ENCODE data around the gene OTULINL. TPM values are rescaled to one million over a fixed set of nuclear protein-coding genes. Genes with fewer than 3 reads are reported as not detected.

Gene OTULINL
- total RNA-seq, 3 donors from 2014 or later (not counting 1 experiment from before 2014, with no cell fraction given): 33.0 to 67.4 (median 51.8) TPM

- DNase-seq (no peak), ATAC-seq (no peak)
- whole genome bisulfite sequencing (ENCODE audit: insufficient coverage): 86% methylated on average over 2 of the region's 3 CpGs
- peaks cover 11% of the 10 kb centered on the region for H3K4me1 ChIP-seq (ENCODE audit: control insufficient read depth, insufficient read depth, low read length)
- Mint-ChIP-seq H3K4me1 (peaks cover 15 to 18% of the 10 kb centered on the region in 2 donors), H3K4me3 (no peak overlapping the region), H3K27me3 (ENCODE audit: low read depth in 2 of 2) (no peaks in the 10 kb centered on the region), H3K36me3 (no peaks in the 10 kb centered on the region), H3K27ac (no peak overlapping the region), H3K9me3 (no peaks in the 10 kb centered on the region)
- intact Hi-C loops (cut with micrococcal nuclease): loop anchor here (10.0 kb wide), 2 partner anchors 155 to 405 kb away; no protein-coding TSS in a partner anchor
- H3K36me3 ChIP-seq (ENCODE audit: control insufficient read depth, insufficient read depth, low read length): no peaks in the 10 kb centered on the region
- no peak overlapping the region for H3K27ac ChIP-seq (ENCODE audit: low read length)
- H3K27me3 ChIP-seq (ENCODE audit: control insufficient read depth, insufficient read depth, low read length): no peaks in the 10 kb centered on the region
- TF ChIP-seq CTCF (IDR thresholded peaks at IDR 0.05): no peak
- H3K4me3 ChIP-seq (ENCODE audit: low read length): no peak overlapping the region
- H3K9me3 ChIP-seq (ENCODE audit: control insufficient read depth, insufficient read depth, low read length): no peaks in the 10 kb centered on the region
Measured at GRCh38 chr5:14659821-14660607, 78.4 kb downstream of the OTULINL start.

GRCh38 chr5:14660833-14661232, 79.2 kb downstream of the OTULINL start:
- no peak overlapping the region for H3K4me3 ChIP-seq (ENCODE audit: low read length)
- H3K9me3 ChIP-seq (ENCODE audit: control insufficient read depth, insufficient read depth, low read length): no peaks in the 10 kb centered on the region
- no peaks in the 10 kb centered on the region for H3K9me3 Mint-ChIP-seq
- no peaks in the 10 kb centered on the region for H3K27me3 ChIP-seq (ENCODE audit: control insufficient read depth, insufficient read depth, low read length)
- peaks cover 18% of the 10 kb centered on the region for H3K4me1 ChIP-seq (ENCODE audit: control insufficient read depth, insufficient read depth, low read length)
- WGBS (ENCODE audit: insufficient coverage): 89% methylated on average over 2 of the region's 2 CpGs
- no peak overlapping the region for H3K27ac ChIP-seq (ENCODE audit: low read length)
- H3K4me3 Mint-ChIP-seq: no peak overlapping the region
- H3K36me3 Mint-ChIP-seq: no peaks in the 10 kb centered on the region
- peaks cover 23 to 26% of the 10 kb centered on the region in 2 donors for H3K4me1 Mint-ChIP-seq
- DNase-seq (no peak), ATAC-seq (no peak)
- intact Hi-C loops (cut with micrococcal nuclease): loop anchor here (10.0 kb wide), 2 partner anchors 154 to 406 kb away; no protein-coding TSS in a partner anchor
- H3K27ac Mint-ChIP-seq: peak overlapping the region in 1 of 2 donors; percentile 7
- no peak for TF ChIP-seq CTCF (IDR thresholded peaks at IDR 0.05)
- no peaks in the 10 kb centered on the region for H3K27me3 Mint-ChIP-seq (ENCODE audit: low read depth in 2 of 2)
- H3K36me3 ChIP-seq (ENCODE audit: control insufficient read depth, insufficient read depth, low read length): no peaks in the 10 kb centered on the region

Other genes starting within 250 kb of the OTULINL start
- gene OTULIN, start 82.9 kb downstream of the OTULINL start, total RNA-seq: 100 to 1,000 TPM in 2 of 3 donors, 10 to 100 TPM in 1; 96.5 to 166 (median 102) TPM

Data from natural killer cell (primary cell).